ENCODE data around the gene AGAP5.
"Not testable (repeated sequence)": the region's sequence is repeated elsewhere in the genome, so short reads cannot be mapped to it uniquely, and the experiment has no call there.

Gene AGAP5

DNA sequence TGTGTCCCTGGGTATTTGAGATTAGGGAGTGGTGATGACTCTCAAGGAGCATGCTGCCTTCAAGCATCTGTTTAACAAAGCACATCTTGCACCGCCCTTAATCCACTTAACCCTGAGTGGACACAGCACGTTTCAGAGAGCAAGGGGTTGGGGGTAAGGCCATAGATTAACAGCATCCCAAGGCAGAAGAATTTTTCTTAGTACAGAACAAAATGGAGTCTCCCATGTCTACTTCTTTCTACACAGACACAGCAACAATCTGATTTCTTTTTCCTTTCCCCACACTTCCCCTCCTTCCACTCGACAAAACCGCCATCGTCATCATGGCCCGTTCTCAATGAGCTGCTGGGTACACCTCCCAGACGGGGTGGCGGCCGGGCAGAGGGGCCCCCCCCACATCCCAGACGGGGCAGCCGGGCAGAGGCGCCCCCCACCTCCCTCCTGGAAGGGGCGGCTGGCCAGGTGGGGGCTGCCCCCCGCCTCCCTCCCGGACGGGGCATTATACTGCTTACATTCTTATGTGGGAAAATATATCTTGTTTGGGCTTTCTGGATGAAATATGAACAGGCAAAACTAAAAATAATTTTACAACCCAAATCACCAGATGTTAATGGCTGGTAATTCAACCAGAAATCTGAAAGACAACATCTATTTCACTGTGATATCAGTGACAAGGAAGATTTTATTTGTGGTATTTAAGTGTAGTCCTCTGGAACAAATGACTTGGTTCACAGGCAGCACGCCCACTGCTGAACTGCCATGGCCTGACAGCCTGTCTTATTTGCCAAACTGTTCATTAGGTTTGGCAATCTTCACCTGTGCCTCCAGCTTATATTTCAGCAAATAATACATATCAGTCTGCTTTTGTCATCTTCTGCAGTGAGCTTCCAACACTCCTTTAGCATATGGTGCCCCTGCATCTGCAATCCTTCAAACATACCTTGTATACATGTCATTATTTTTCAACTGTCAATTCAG, 17.6 kb upstream of the AGAP5 start:
- not testable (repeated sequence) for DNase-seq (ENCODE audit: extremely low read depth in 1 of 2, low read depth in 1 of 2)

DNA sequence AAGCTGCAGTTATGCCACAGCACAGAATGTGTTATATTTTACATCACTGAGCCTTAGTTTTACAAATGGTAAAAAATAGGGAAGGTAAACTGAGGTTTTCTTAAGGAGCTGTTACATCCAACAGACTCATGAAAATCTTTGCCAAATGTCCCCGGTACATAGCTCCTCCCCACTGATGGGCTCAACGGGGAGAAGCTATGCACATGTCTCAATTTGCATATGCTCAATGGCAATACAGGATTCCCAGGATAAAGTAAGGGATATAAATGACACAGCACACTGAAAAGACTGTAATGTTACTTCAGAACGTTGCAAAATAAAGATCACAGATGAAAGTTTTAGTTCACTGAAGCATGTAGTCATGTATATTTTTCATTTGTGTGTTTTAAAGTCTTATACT, 16.6 kb upstream of the AGAP5 start:
- not testable (repeated sequence) for DNase-seq (ENCODE audit: extremely low read depth in 1 of 2, low read depth in 1 of 2)

DNA sequence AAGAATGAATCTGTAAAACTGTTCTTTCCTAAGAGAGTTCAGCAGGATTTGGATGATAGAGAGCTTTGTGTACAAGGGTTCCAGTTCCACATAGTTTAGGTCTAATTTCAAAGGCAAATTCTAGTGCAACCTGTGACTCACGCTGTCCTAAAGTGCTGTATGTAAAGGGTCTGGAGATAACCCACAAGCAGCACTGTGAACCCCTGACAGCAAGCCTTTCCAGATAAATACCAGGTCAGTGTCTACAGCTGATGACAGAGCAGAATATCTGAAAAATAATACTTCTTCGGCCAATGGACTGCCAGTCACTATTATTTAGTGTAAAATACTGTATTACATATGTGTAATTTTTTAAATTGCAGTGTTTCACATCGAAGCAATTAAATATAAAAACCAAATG, 16.0 kb upstream of the AGAP5 start:
- not testable (repeated sequence) for DNase-seq (ENCODE audit: extremely low read depth in 1 of 2, low read depth in 1 of 2)

DNA sequence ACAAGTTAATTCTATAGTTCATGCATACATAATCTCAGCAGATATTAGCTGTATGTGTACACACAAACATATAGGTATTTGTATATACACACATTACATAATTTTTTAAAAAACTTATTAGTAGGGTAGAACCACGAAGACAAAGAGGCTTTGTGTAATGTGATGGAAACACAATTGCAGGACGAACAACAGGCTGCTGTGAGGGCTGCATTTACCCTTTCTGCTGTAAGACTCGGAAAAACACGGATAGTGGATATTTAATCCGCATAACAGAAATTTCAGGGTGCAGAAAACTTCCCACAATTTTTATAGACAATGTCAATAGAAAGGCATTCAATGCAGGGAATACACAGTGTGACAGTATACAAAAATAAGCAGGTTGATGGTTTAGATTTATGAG, 13.8 kb upstream of the AGAP5 start:
- not testable (repeated sequence) for DNase-seq (ENCODE audit: extremely low read depth in 1 of 2, low read depth in 1 of 2)

DNA sequence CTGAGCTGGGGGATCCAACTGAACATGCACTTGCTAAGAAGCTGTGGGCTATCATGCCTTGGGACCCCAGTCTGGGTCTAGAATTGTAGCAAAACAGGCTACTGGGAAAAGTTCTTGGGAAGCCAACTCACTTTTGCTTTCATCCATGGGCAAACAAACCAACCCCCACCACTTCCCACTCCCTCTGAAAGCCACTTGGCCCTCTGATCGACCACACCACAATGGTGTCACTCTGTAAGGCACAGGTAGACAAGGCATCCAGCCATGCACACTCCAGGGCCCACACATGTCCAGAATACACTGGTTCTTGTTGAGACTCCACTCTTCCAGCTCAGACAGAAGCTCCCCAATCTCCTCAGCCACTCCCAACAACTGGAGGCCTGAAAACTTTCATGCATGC, 10.2 kb upstream of the AGAP5 start:
- not testable (repeated sequence) for DNase-seq (ENCODE audit: extremely low read depth in 1 of 2, low read depth in 1 of 2)

DNA sequence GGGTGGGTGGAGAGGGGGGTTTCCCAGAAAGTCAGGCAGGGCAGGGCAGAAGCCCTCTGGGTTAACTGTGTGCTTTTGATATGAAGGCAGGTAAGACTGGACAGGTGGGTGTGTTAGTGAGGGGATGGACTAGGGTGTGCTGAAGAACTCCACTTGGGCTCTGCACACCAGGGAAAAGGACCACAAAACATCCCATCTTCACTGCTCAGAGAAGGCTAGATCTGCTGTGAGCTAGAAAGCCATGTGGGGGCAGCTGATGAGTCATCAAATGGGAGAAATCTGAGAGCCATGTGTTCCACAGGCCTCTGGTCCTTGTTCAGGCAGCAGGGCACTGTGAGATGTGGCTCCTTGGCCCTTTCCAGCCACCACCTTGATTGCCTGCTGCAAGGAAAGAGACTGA, 9.7 kb upstream of the AGAP5 start:
- DNase-seq (ENCODE audit: extremely low read depth in 1 of 2, low read depth in 1 of 2) = not testable (repeated sequence)

DNA sequence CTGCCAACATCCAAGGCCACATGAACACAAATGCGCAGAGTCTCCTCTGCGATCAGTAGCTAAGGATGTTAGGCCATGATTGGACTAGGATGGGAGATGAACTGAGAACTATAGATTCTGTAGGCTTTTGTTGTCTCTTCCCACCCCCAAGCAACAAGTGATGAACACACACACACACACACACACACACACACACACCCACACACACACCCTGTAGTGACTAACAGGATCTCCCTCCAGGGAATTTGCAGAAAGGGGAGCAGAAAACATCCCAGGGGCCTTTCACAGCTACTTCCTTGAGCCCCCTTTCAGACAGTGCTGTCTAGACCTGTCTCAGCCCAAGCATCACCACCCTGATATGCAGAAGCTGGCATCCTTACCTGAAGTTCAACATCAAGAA, 8.6 kb upstream of the AGAP5 start:
- DNase-seq (ENCODE audit: extremely low read depth in 1 of 2, low read depth in 1 of 2) = not testable (repeated sequence)

DNA sequence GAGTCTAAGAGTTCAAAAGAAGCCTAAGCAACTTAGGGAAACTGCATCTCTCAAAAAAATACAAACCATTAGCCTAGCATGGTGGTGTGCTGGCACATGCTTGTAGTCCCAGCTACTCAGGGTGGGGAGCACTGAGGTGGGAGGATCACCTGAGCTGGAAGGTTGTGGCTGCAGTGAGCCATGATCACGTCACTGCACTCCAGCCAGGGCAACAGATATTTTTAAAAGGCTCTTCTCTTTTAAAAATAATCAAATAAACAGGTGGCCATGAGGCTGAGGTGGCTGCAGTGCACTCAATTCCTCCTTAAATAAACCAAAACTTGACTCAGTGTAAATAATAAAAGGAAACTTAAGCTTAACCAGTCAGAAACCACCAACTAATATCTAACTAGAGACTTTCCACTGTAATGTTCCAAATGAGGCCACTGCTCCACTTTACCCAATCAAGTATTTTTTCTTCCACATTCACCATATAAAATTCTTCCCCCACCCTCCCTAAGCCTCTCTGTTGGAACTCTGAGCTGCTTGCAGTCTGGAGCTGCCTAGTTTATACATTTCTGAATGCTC, 7.7 kb upstream of the AGAP5 start:
- DNase-seq (ENCODE audit: extremely low read depth in 1 of 2, low read depth in 1 of 2) = not testable (repeated sequence)

DNA sequence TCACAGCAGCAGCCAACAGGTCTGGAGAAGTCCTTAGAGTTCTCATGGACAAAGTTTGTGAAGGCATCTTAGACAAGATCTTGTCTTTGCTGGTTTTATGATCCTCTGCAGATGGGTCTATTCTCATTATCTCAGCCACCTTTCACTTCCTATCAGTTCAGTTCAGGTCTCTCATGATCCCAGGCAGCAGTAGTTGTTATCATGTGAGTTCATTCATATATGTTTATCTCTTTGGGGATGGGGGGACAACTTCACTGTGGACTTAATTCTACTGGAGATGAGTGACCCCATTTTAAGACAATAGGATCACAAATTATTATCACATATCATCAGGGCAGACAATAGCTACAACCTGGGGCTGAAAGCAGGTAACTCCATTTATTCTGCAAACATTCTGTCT, 6.0 kb upstream of the AGAP5 start:
- not testable (repeated sequence) for DNase-seq (ENCODE audit: extremely low read depth in 1 of 2, low read depth in 1 of 2)

DNA sequence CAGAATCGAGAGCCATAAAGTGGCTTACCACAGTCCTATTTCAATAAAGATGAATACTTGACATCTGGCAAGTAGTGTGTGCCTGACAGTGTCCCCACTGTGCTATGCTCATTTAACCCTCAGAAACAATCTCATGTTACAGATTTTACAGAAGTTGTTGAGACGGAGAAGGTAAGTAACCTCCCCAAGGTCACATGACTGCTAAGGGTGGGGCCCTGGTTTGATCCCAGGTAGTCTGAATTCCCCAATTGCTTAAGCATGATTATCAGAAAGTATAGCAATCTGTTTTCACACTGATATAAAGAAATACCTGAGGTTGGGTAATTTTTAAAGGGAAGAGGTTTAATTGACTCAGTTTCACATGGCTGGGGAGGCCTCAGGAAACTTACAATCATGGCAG, 910 bp upstream of the AGAP5 start:
- not testable (repeated sequence) for DNase-seq (ENCODE audit: extremely low read depth in 1 of 2, low read depth in 1 of 2)

DNA sequence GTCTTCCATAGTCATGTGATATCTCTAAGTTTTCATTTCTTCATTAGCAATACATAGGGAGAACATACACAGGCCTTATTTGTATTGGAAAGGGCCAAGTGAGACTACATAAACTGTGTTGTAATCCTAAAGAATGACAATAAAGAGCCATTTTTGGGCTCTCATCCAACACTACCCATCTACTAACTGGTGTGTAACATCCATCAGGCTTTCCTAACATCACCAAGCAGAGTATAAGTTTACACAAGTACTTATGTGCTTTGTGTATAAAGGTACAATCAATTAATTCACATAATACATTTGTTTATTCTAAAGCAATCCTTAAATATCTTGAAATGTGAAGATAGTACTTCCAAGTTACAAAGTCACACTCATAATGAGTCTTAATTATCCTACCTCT, 2.6 kb downstream of the AGAP5 start:
- DNase-seq (ENCODE audit: extremely low read depth in 1 of 2, low read depth in 1 of 2) = not testable (repeated sequence)

DNA sequence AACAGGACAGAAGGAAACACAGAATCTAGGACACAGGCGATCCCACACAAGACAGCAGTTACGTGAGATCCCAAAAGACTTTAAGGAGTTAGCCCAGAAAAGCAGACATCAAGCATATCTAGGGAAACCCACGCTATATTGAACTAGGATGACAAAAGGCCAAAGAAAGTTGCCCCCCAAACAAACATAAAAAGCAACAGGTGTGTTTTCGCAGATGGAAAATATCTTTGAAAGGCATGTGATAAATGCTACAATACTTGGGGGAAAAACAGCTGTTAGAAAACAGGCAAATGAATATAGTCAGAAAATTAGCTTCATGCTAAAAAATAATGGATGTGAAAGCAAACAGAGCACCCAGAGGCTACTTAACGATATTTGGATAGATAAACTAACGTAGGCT, 7.2 kb downstream of the AGAP5 start:
- DNase-seq (ENCODE audit: extremely low read depth in 1 of 2, low read depth in 1 of 2) = not testable (repeated sequence)

DNA sequence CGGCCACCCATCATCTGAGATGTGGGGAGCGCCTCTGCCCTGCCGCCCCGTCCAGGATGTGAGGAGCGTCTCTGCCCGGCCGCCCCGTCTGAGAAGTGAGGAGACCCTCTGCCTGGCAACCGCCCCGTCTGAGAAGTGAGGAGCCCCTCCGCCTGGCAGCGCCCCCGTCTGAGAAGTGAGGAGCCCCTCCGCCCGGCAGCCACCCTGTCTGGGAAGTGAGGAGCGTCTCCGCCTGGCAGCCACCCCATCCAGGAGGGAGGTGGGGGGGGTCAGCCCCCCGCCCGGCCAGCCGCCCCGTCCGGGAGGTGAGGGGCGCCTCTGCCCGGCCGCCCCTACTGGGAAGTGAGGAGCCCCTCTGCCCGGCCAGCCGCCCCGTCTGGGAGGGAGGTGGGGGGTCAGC, 8.3 kb downstream of the AGAP5 start:
- not testable (repeated sequence) for DNase-seq (ENCODE audit: extremely low read depth in 1 of 2, low read depth in 1 of 2)

DNA sequence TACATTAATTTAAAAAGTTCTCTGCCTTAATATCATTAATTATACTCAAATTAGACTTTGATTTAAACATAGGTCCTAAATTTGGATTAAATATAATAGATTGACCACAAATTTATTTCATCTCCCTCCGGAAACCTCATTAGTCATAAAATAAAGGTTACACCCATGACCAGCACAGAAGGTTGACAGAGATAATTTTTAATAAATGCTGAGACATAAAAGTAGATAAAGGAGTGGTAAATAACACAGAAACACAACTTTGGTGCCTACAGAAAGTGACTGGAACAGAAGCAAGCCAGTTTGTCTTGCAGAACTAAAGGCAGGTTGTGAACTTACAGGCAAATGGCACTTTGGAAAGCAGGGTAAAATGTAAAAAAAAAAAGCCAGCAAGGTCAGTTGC, 10.3 kb downstream of the AGAP5 start:
- DNase-seq (ENCODE audit: extremely low read depth in 1 of 2, low read depth in 1 of 2) = not testable (repeated sequence)

DNA sequence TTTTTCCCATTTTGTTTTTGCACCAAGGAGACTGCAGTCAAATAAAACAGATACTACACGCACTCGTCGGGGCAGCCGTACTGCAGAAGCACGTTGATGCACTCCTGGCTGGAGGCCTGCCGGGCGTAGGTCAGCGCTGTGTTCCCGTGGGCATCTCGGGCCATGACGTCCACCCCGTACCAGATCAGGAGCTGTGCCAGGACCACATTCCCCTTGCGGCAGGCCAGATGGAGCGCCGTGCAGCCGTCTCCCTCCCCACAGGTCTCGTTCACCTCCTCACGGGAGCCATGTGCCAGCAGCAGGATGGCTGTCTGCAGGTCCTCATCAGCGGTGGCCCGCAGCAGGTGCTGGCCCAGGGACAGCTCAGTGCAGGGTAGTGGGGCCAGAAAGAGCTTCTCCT, 23.4 kb downstream of the AGAP5 start:
- DNase-seq (ENCODE audit: extremely low read depth in 1 of 2, low read depth in 1 of 2) = not testable (repeated sequence)

DNA sequence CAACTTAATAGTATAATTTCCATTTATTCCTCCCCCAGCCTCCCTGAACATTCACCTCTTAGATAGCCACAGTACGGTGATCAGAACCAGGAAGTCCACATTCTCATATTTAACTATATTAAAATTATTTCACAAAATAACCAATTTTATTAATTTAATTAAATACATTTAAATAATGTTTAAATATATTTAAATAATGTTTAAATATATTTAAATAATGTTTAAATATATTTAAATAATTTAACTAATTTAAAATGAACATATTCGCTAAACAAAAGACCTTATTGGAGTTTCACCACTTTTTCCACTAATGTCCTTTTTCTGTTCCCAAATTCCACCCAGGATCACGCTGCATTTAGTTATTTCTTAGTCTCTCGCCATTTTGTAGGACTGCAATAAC, 29.5 kb downstream of the AGAP5 start:
- DNase-seq (ENCODE audit: extremely low read depth in 1 of 2, low read depth in 1 of 2) = not testable (repeated sequence)

DNA sequence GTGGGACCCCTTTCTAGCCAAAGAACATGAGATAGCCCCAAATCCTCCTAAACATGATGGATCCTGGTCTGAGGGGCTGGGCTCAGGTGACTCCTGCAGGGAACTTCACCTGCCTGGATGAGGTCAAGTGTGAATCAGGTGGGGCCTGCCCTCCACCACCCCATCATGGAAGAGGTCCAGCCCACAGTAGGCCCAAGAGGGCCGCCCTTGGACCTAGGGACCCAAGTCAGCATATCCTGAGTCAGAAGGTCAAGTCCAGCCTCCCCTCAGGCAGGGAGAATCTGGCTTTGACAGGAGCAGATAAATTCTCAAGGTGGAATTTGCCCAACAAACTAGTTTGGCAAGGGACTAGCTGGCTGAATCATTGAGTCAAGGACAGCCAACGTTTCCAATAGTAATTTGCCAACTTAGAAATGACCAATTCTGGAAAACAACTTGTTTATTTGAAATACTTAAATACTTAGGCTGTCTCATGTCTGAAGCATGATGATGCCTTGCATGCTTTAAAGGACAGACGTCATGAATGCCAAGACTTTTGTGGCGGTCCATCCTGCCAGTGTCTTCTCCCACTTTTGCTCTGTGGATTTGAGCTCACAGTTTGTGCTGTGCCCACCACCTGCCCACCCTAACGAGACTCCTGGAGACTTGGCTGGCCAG, 31.6 kb downstream of the AGAP5 start:
- DNase-seq (ENCODE audit: extremely low read depth in 1 of 2, low read depth in 1 of 2) = not testable (repeated sequence)

DNA sequence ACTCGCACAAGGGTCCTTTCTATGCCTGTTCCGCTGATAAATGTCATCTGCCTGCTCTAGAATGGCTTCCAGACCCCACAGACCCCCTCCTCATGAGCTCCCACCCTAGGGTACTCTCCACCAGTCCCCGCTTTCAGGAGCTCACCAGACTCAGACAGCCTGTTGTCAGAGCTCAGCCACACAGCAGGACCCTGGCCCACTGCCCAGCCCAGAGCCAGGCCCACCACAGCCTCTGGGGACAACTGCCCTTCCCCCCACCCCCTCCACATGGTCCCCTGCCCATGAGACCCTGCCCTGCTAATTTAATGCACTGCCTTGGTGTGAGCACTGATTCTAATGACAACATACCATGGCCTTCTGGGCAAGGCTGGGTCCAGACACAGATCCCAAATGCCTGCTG, 32.3 kb downstream of the AGAP5 start:
- DNase-seq (ENCODE audit: extremely low read depth in 1 of 2, low read depth in 1 of 2) = not testable (repeated sequence)

DNA sequence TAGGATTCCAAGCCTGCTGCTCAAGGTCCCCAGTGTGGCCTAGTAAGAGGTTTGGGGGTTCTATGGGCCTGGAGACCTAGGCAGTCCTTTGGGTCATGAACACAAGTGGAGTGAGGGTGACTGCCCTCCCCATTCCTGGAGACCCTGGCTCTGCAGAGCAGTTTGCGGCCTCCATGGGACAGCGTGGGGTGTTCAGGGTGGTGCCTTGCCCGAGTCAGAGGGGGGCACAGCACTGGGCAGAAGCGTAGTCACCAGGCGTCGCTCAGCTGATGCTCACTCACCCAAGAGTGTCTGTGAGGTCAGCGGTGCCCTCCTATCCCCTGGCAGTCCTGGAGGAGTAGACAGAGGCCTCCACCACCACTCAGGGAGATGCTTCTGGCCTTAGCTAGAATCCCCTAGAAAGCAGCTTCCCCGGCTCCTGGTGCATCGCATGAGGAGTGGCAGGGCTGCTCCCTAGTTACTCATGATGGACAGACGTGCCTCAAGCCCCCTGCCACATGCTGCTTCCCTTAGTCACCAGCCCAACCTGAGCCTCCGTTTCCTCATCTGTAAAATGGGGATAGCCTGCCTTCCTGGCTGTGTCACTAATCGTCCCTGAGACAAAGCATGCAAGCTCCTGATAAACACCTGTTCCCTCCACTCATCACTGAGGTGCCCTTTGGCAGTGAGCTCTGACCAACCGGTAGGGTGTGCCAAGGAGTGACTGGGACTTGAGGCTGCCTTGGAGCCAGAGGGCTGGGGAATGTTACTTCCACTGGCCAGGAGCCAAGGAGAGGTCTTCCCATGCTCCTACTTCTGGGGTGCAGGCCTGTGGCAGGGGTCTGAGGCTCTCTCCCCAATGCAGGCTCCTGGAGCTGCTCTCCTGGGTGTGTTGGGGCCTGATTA, 33.5 kb downstream of the AGAP5 start:
- DNase-seq (ENCODE audit: extremely low read depth in 1 of 2, low read depth in 1 of 2) = not testable (repeated sequence)

DNA sequence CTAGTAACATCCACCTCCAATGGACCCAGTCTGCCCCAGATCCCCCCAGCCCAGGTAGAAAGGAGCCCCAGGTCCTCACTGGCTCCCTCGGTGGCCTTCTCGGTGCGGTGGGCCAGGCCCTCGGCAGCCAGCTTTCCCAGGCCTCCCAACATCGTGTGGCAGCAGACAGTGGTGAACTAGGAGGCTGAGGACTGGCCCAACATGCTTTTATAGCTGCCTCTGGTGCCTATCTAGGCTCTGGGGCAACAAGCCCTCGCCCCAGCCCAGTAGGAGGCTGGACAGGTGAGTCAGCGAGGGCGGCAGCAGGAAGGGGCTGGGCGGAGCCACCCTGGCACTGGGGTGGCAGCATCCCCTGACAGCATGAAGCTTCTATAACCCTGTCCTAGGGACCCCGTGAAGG, 34.3 kb downstream of the AGAP5 start:
- DNase-seq (ENCODE audit: extremely low read depth in 1 of 2, low read depth in 1 of 2) = not testable (repeated sequence)

DNA sequence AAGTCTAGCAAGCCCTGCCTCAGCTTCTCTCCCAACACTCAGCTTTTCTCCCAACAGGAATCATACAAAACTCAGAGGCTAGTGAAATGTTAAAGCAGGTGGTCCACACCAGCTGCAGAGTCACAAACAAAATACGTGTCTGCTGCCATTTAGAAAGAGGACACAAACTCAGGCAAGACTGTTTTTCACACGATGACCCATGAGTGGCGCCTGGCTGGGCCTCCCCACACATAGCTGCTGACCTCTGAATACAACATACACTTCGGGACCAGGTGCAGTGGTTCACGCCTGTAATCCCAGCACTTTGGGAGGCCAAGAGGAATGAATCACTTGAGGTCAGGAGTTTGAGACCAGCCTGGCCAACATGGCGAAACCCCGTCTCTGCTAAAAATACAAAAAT, 35.2 kb downstream of the AGAP5 start:
- DNase-seq (ENCODE audit: extremely low read depth in 1 of 2, low read depth in 1 of 2) = not testable (repeated sequence)
